CD4-positive, alpha-beta T cell treated with Interleukin-15 for 1 hour (primary cell): Measurements from ENCODE around the gene ASNSD1.
"Not testable (repeated sequence)": the region's sequence is repeated elsewhere in the genome, so short reads cannot be mapped to it uniquely, and the experiment has no call there.

Source experiments
- DNase-seq: peaks from one replicate; pipeline ENCODE4 v3.0.0-alpha.2; 2020

Gene ASNSD1

GRCh38 chr2:189648846-189649509, 12.3 kb upstream of the ASNSD1 start:
- no peak for DNase-seq

- DNase-seq: no peak
These were observed 10.0 kb upstream of the ASNSD1 start for GRCh38 chr2:189651284-189651683.

GRCh38 chr2:189653464-189653863, 7.8 kb upstream of the ASNSD1 start:
- not testable (repeated sequence) for DNase-seq

- no peak for DNase-seq
These were observed 6.6 kb upstream of the ASNSD1 start for GRCh38 chr2:189654641-189655040.

- DNase-seq: peak; percentile 26
These were observed 3.4 kb upstream of the ASNSD1 start for GRCh38 chr2:189657867-189658266.

GRCh38 chr2:189658306-189659212, 2.7 kb upstream of the ASNSD1 start:
- DNase-seq: peak; percentile 49

GRCh38 chr2:189659734-189660133, 1.5 kb upstream of the ASNSD1 start:
- DNase-seq: no peak

- DNase-seq: no peak
These were observed 484 bp upstream of the ASNSD1 start for GRCh38 chr2:189660803-189661147.

- no peak for DNase-seq
These were observed 680 bp downstream of the ASNSD1 start for GRCh38 chr2:189661957-189662321.

GRCh38 chr2:189662669-189663226, 1.5 kb downstream of the ASNSD1 start:
- DNase-seq: no peak

GRCh38 chr2:189663319-189663718, 2.1 kb downstream of the ASNSD1 start:
- not testable (repeated sequence) for DNase-seq

- DNase-seq: no peak
These were observed 8.7 kb downstream of the ASNSD1 start for GRCh38 chr2:189669913-189670312.

GRCh38 chr2:189673661-189674373, 12.6 kb downstream of the ASNSD1 start:
- no peak for DNase-seq

- DNase-seq: peak; percentile 90
These were observed 13.3 kb downstream of the ASNSD1 start, which contains the start of gene ANKAR for GRCh38 chr2:189674374-189675112. Gene ANKAR, plus strand, starts transcription at chr2:189674670. Its CDS starts 1,821 bp downstream, at chr2:189676491.

GRCh38 chr2:189676471-189676870, 15.2 kb downstream of the ASNSD1 start:
- DNase-seq: no peak

GRCh38 chr2:189679226-189679625, 18.0 kb downstream of the ASNSD1 start:
- DNase-seq: no peak

GRCh38 chr2:189681203-189681602, 19.9 kb downstream of the ASNSD1 start:
- no peak for DNase-seq

GRCh38 chr2:189681903-189682302, 20.6 kb downstream of the ASNSD1 start:
- DNase-seq: no peak

- no peak for DNase-seq
These were observed 22.1 kb downstream of the ASNSD1 start for GRCh38 chr2:189683348-189683747.

- DNase-seq: no peak
These were observed 23.6 kb downstream of the ASNSD1 start for GRCh38 chr2:189684811-189685210.

GRCh38 chr2:189685540-189686229, 24.4 kb downstream of the ASNSD1 start:
- no peak for DNase-seq

- not testable (repeated sequence) for DNase-seq
These were observed 26.5 kb downstream of the ASNSD1 start for GRCh38 chr2:189687796-189688195.
